ENCODE measurements around the gene CARD10.
A peak's percentile ranks its signal among the peaks of the same experiment; 100 is the strongest.

CARD10 gene

DNA sequence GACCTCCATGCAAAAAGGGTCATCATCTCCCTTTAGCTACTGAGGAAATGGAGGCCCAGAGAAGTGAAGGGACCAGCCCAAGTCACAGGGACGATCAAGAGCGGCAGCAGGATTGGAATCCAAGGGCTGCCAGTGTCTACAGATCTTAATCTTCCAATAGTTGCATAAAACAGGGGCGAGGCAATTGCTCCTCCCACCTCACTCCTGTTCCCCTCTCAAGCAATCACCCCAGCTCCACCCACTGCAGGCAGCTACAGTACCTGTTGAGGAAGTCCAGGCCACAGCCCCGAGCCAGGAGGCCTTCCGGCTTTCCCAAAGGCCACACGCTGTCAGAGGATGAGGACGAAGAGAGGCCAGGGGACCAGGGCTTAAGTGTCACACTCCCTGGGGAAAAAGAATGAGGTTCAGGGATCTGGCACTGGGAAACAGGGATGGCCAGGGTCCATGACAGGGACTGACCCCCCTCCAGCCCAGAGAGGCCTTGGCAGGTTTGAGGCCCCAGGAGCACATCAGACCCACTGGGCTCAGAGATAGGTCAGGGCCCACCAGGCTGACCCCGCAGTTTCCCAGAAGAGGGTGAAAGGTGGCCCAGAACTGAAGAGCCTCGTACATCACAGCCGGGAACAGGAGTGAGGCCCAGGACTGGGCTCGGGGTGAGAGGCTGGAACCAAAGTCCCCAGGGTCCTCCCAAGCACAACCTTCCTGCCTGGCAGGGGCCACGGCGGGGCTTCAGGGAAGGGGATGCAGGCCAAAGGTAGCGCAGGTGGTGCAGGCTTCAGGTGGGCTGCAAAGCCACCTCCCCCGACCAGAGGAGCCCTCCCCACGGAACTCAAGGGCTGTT, 16.7 kb downstream of the CARD10 start:
- DNase-seq (ENCODE audit: low spot score), result no peak

- DNase-seq (ENCODE audit: low spot score), result no peak
These were observed 17.4 kb downstream of the CARD10 start for GRCh38 chr22:37501610-37502341.

DNA sequence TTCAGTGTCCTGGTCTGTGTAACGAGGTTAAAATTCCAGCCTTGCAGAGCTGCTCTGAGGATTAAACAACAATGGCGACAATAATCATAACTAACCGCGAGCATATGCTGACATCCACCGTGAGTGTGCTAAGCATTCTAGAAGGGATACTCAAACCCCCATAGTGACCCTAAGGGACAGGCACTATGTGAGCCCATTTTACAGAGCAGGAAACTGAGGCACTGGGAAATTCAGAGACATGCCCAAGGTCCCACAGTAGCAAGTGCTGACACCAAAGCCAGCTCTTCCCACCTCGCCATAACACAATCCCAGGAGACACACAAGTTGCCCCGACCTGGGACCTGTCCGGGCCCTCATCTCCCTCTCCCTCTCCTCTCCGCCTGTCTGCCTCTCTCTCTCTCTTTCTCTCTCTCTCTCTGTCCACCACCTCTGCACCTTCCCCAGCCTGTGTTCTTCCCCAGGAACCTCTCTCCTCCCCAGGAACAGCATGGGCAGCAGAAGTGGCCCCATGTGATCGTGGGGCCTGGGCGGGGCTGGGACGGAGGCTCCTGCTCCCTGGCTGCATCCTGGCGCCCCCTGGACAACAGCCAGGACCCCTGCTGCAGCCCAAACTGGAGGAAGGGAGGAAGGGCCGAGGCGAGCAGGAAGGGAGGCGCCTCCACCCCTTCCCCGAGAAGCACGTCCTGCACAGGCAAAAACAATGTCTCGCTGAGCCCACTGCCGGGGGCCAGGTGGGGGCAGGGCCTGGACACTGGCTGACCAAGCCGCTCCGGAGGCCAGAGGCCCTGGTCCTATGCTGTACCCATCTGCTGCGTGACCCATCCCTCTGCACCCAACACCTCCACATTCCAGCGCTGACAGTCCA, 18.2 kb downstream of the CARD10 start:
- no peak for DNase-seq (ENCODE audit: low spot score)

DNA sequence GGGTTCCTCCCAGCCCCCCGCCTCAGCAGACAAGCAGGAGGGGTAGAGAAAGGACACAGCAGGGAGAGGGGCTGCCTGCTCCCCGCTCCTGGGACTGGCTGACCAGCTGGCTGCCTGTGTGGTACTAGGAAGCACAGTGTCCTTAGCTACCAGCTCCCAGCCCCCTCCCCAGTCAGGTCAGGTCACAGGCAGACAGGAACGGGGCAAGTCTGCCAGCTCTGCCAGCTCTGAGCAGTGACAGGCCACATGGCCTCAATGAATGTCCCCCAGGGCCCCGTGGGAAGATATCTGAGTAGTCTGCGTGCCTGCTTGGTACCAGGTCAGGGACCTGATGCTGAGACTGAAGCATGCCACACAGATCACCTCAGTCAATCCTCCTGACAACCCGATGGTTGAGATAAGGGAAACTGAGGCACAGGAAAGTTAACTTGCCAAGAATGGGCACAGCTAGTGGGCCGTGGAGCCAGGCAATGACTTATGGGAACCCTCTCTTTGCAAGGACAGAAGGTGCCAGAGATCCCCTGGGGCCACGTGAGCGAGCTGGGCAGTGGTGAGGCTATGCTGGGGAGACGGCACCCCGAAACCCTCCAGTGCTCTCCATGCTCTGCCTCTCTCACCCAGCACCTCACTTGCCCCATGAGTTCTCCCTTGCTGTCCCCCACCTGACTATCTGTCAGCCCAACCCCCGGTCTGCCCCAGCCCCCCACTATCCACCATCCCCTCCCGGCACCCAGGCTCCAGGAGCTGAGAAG, 19.2 kb downstream of the CARD10 start:
- no peak for DNase-seq (ENCODE audit: low spot score)

- DNase-seq (ENCODE audit: low spot score), result no peak
These were observed 20.0 kb downstream of the CARD10 start for GRCh38 chr22:37499027-37499707.

DNA sequence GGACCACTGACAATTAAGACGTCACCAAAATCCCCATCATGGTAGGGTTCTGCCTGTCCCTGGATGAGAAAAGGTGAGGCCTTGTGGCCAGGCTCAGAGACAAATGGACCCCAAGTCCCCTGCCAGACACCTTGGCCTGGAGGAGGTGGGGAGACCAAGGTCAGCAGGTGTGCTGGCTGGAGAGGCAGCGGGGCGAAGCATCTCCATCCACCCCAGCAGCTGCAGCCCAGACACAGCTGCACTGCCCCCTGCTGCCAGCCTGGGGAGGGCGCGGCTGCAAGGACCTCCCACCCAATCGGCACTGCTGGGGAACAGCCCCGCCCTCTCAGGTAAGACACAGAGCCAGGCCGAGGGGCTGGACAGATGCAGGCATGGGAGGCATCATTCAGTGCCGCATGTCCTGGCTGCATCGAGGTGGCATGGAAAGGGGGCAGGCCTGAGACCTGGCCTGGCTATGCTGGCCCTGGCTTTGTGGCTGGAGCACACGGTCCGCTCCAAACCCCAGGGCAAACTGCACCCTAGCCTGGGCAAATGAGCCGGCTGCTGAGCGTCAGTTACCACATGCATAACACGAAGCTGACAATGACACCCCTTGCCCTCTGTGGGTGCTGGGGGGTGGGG, 20.8 kb downstream of the CARD10 start:
- peak; percentile 86 for DNase-seq (ENCODE audit: low spot score)

DNA sequence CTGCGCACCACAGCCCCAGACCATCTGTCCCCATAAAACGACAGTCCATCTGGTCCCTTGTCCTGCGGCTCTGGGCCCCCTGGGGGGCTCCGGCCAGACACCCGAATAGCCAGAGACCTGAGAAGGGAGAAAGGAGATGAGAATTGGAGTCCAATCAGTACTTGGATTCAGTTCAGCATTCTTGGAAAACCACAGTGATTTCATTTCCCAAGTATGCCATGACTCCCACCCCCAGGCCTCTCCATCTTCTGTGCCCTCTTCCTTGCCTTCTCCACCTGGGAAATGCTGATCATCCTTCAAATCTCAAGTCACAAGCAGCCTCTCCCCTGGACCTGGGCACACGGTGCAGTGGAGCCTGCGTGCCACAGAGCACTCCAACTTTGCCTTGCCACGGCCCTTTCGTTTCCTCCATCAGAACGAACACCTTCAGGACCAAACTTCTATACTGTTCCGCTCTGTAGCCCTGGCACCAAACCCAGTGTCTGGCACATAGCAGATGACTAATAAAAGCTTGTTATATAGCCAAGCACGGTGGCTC, 22.1 kb downstream of the CARD10 start:
- no peak for DNase-seq (ENCODE audit: low spot score)

DNA sequence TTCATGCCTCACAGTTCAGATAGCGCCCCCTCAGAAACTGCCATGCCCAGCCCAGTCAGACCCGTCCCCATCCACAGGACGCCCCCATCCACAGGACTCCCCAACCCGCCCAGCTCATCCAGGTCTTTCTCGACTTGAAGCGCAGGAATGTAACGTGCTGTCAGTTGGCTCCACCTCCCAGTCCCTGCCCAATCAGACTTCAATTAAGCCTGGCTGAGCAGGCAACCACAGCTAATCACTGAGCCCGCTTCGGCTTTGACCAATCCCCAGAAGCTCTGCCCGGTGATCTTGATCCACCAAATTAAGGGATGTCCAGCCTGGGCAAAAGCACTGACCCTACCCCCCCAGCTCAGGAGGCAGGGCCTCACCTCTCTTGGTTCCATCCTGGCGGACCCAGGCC, 22.6 kb downstream of the CARD10 start:
- DNase-seq (ENCODE audit: low spot score), result no peak

DNA sequence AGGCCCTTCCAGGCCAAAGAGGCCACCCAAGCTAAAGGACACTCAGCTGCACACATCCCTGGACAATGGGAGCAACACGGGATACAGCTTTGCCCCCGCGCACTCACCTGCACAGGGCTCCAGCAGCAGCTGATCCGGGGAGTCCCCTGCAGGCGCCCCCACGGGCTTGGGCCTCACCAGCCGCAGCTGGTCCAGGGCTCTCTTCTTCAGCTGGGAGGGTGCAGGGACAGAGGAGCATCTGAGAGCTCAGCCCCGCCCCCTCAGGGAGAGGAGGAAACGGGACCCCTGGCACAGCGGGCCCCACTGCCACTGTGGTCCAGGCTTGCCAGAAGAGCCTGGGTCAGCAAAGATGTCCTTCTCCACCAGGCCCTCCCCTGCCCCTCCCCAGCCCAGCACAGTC, 25.2 kb downstream of the CARD10 start:
- no peak for DNase-seq (ENCODE audit: low spot score)

GRCh38 chr22:37492428-37493344, 26.5 kb downstream of the CARD10 start:
- DNase-seq (ENCODE audit: low spot score), result peak; percentile 86

DNA sequence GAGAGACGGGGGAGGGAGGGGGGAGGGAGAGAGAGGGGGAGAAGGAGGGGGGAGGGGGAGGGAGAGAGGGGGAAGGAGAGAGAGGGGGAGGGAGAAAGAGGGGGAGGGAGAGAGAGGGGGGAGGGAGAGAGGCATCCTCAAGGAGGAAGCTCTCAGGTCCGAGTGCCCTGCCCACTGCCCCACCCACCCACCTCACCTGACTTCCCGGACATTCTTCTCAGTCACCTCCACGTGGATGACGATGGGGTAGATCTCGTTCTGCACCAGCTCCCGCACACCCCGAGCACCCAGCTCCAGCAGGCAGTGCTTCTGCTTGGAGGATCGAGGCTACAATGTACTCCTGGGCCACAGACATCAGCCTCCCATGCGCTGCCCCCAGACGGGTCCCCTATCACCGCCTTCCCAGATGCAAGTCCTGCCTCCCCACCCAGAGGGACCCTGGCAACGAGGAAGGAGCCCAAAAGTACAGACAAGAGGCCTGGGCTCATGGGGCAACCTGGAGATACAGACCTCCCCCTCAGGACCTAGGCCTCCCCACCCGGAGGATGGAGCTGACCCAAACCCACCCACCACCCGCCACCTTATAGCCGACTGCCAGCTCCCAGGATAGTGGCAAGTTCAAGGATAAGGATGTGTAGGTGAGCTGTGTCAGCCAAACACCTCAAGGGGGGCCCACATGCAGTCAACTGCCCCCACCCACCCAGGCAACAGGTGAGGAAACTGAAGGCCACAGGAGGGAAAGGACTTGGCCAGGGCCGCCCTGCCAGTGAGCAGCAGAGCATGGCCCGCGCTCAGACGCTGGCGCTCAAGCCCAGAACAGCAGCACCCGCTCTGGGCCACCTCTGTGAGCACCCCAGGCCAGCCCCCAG, 27.4 kb downstream of the CARD10 start:
- DNase-seq (ENCODE audit: low spot score), result no peak

GRCh38 chr22:37491106-37491505, 28.1 kb downstream of the CARD10 start:
- no peak for DNase-seq (ENCODE audit: low spot score)

DNA sequence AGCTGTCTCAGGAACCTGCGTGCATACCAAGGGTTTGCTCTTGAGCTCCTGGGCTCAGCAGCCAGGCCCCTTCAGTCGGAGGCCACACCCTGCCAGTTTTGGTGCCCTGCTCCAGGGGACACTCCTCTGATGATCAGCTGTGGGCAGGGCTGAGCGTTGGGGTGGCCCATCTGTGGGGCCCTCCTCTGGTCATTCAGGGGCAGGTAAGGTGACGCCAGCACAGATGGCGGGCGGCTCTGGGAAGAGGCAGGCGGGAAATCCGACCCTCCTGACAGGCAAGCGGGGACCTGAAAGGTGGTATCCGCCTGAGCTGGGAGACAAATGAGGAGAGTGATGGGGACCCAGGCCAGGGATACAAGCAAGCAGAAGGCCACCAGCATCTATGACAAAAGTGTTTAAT, 29.2 kb downstream of the CARD10 start:
- DNase-seq (ENCODE audit: low spot score), result no peak

DNA sequence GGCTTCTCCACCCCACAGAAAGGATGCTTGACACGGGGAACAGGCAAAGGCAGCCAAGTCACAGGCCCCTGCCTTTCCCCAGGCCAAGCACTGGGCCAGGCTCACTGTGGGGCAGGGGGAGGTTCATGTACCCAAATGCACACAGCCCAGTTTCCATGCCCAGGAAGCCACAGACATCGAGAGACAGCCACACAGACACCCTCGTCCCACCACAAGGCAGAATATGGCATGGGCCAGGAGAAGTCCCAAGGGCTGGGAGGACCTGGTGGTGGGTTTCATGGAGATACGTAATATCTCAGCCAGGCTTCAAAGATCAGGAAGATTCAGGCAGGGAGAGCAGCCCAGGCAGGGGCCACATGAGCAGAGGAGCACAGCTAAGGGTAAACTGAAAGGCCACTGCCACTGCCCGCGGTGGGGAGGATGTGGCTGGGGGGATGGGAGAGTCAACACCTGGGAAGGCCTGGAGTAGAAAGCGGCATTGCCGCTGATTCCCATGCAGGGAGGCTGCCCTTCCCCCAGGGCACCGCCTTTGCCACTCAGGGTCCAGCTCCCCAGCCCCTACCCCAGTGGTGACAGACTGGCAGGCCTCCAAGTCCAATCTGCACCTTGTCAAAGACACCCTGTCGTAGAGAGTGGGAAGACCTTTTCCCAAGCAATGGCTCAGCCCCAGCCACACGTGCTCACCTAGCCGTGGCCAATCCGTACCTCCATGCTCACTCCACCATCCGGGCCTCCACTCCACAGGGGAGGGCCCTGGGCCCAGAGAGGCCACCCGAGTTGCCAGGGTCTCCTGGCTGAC, 30.7 kb downstream of the CARD10 start:
- no peak for DNase-seq (ENCODE audit: low spot score)

DNA sequence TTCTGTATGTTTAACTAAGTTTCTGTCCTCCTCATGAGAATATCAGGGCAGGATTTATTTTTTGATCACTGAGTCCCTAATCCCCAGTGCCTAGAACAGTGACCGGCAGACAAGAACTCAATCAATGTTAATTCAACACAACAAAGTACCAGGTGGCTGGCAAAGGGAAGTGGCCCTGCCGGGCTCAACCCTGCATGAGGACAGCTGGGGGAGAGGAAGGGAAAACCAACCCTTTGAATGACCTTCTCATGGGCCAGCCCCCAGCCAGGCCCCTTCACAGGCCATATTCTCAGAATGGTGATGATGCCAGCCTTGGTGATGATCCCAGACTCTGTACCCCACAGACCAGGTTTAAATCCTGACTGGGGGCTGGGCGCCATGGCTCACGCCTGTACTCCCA, 31.6 kb downstream of the CARD10 start:
- DNase-seq (ENCODE audit: low spot score), result peak; percentile 55

DNA sequence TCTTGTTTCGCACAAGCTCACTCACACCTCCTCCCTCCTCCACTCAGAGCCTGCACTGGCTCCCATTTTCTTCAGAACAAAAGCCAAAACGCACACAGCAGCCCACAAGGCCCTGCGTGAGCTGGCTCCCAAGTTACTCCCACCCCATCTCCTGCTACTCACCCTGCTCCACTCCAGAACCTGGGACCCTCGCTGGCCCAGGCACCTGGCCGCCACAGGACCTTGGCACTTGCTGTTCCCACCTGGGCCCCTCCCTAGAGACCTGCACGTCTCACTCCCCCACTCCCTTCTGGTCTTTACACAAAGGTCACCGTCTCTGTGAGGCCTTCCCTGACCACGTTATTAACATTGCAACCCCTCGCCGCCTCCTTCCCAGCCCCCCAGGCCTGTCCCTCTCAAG, 32.1 kb downstream of the CARD10 start:
- DNase-seq (ENCODE audit: low spot score), result no peak

- peak; percentile 92 for DNase-seq (ENCODE audit: low spot score)
These were observed 32.9 kb downstream of the CARD10 start, which contains the start of gene MFNG for GRCh38 chr22:37486224-37486845. Gene MFNG (minus strand): TSS chr22:37486384. CDS start chr22:37486177, 207 bp downstream.
